ENCODE measurements around the gene ITK. TPM values are rescaled to one million over a fixed set of nuclear protein-coding genes. Genes with fewer than 3 reads are reported as not detected.

ITK gene
- polyA plus RNA-seq, 1 donor: 1.5 TPM

DNA sequence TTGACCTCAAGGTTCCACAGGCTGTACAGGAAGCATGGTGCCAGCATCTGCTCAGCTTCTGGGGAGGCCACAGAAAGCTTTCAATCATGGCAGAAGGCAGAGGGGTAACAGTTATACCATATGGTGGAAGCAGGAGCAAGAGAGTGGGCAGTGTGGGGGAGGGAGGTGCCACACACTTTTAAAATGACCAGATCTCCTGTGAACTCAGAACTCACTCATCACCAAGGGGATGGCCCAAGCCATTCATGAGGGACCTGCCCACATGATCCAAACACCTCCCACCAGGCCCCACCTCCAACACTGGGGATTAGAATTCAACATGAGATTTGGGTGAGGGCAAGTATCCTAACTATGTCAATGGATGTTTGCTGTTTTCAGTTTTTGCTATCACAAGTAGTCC, 101.5 kb downstream of the ITK start:
- no peak overlapping the region for H3K27ac ChIP-seq (ENCODE audit: low read length)
- H3K4me1 ChIP-seq (ENCODE audit: control insufficient read depth, insufficient read depth, low read length): no peaks in the 10 kb centered on the region
- no peak overlapping the region for H3K4me3 ChIP-seq (ENCODE audit: low read length)
- no peaks in the 10 kb centered on the region for H3K9me3 ChIP-seq (ENCODE audit: control insufficient read depth, low read depth, low read length)
- H3K27me3 ChIP-seq (ENCODE audit: control insufficient read depth, insufficient read depth, low read length): no peaks in the 10 kb centered on the region
- DNase-seq: no peak
- peaks cover 10% of the 10 kb centered on the region for H3K36me3 ChIP-seq (ENCODE audit: control insufficient read depth, insufficient read depth, low read length)

GRCh38 chr5:157283434-157283833, 102.8 kb downstream of the ITK start:
- no peaks in the 10 kb centered on the region for H3K4me1 ChIP-seq (ENCODE audit: control insufficient read depth, insufficient read depth, low read length)
- no CpG with 5 or more reads among the region's 3 CpGs for WGBS (ENCODE audit: insufficient coverage, low lambda C conversion rate)
- H3K27ac ChIP-seq (ENCODE audit: low read length): no peak overlapping the region
- H3K27me3 ChIP-seq (ENCODE audit: control insufficient read depth, insufficient read depth, low read length): no peaks in the 10 kb centered on the region
- H3K36me3 ChIP-seq (ENCODE audit: control insufficient read depth, insufficient read depth, low read length): peaks cover 11% of the 10 kb centered on the region
- DNase-seq: no peak
- no peaks in the 10 kb centered on the region for H3K9me3 ChIP-seq (ENCODE audit: control insufficient read depth, low read depth, low read length)
- no peak overlapping the region for H3K4me3 ChIP-seq (ENCODE audit: low read length)

GRCh38 chr5:157284458-157285212, 104.0 kb downstream of the ITK start:
- Histone ChIP-seq H3K4me3 (ENCODE audit: low read length) (no peak overlapping the region), H3K9me3 (ENCODE audit: control insufficient read depth, low read depth, low read length) (no peaks in the 10 kb centered on the region), H3K36me3 (ENCODE audit: control insufficient read depth, insufficient read depth, low read length) (peaks cover 11% of the 10 kb centered on the region), H3K4me1 (ENCODE audit: control insufficient read depth, insufficient read depth, low read length) (peaks cover 9% of the 10 kb centered on the region), H3K27me3 (ENCODE audit: control insufficient read depth, insufficient read depth, low read length) (no peaks in the 10 kb centered on the region), H3K27ac (ENCODE audit: low read length) (no peak overlapping the region)
- DNase-seq: no peak
- 100% methylated on average over 1 of the region's 6 CpGs for WGBS (ENCODE audit: insufficient coverage, low lambda C conversion rate)

DNA sequence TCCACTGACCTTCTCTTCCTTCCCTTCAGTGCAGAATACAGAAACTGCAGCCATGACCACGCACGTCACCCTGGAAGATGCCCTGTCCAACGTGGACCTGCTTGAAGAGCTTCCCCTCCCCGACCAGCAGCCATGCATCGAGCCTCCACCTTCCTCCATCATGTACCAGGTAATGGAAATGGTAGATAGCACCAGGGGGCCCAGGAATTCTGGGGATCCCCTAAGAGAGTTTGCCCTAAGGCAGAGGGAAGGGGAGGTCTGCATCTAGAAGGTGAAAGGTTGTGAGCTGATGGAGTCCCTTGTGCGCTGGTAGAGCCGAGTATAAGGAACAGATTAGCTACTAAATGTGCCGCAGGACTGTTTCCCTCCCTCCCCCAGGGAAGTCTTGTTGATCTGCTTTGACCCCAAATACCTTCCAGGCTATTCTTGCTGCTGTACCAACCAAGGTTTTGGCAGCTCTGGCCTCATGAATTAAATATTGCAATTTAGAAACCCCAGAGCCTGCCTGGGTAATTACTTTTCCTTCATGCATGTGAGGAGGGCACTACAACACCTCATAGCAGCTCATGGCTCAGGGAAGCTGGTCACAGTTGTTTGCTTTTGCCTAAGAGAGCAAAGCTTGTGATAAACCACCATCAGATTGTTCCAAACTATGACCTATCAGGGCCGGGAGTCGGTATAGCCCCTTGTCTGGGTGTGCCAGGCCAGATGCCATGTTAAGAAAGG, 104.8 kb downstream of the ITK start:
- DNase-seq: no peak
- Histone ChIP-seq H3K36me3 (ENCODE audit: control insufficient read depth, insufficient read depth, low read length) (peaks cover 11% of the 10 kb centered on the region), H3K9me3 (ENCODE audit: control insufficient read depth, low read depth, low read length) (no peaks in the 10 kb centered on the region), H3K4me1 (ENCODE audit: control insufficient read depth, insufficient read depth, low read length) (peaks cover 18% of the 10 kb centered on the region), H3K27ac (ENCODE audit: low read length) (no peak overlapping the region), H3K4me3 (ENCODE audit: low read length) (no peak overlapping the region), H3K27me3 (ENCODE audit: control insufficient read depth, insufficient read depth, low read length) (no peaks in the 10 kb centered on the region)
- WGBS (ENCODE audit: insufficient coverage, low lambda C conversion rate): no CpG with 5 or more reads among the region's 10 CpGs

DNA sequence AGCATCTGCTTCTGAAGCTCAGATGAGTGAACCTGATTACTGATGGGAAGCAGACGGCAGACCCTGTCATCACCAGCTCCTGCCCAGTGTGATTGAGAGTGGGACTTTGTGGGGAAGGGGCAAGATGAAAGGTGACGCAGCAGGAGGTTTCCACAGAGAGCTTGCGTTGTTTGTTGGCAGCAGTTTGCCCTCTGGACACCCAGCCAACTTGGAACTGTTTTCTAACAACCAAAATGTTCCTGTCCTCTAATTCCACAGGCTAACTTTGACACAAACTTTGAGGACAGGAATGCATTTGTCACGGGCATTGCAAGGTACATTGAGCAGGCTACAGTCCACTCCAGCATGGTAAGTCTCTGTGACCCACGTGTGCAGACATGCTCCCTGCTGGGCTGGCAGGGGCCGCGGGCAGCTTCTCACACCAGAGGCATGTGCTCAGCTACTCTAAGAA, 106.1 kb downstream of the ITK start:
- H3K4me1 ChIP-seq (ENCODE audit: control insufficient read depth, insufficient read depth, low read length): peaks cover 25% of the 10 kb centered on the region
- no peak for DNase-seq
- peaks cover 11% of the 10 kb centered on the region for H3K36me3 ChIP-seq (ENCODE audit: control insufficient read depth, insufficient read depth, low read length)
- 80% methylated on average over 1 of the region's 7 CpGs for WGBS (ENCODE audit: insufficient coverage, low lambda C conversion rate)
- H3K27ac ChIP-seq (ENCODE audit: low read length): no peak overlapping the region
- H3K27me3 ChIP-seq (ENCODE audit: control insufficient read depth, insufficient read depth, low read length): no peaks in the 10 kb centered on the region
- H3K4me3 ChIP-seq (ENCODE audit: low read length): no peak overlapping the region
- H3K9me3 ChIP-seq (ENCODE audit: control insufficient read depth, low read depth, low read length): no peaks in the 10 kb centered on the region

- peak overlapping the region; percentile 55 for H3K27ac ChIP-seq (ENCODE audit: low read length)
- WGBS (ENCODE audit: insufficient coverage, low lambda C conversion rate): 43% methylated on average over 1 of the region's 4 CpGs
Observed at GRCh38 chr5:157288405-157289163, 107.9 kb downstream of the ITK start.

GRCh38 chr5:157289164-157289819, 108.7 kb downstream of the ITK start:
- Histone ChIP-seq H3K27me3 (ENCODE audit: control insufficient read depth, insufficient read depth, low read length) (no peaks in the 10 kb centered on the region), H3K27ac (ENCODE audit: low read length) (peak overlapping the region; percentile 55), H3K9me3 (ENCODE audit: control insufficient read depth, low read depth, low read length) (no peaks in the 10 kb centered on the region), H3K4me1 (ENCODE audit: control insufficient read depth, insufficient read depth, low read length) (peaks cover 26% of the 10 kb centered on the region), H3K36me3 (ENCODE audit: control insufficient read depth, insufficient read depth, low read length) (peaks cover 11% of the 10 kb centered on the region), H3K4me3 (ENCODE audit: low read length) (no peak overlapping the region)
- WGBS (ENCODE audit: insufficient coverage, low lambda C conversion rate): 83% methylated on average over 3 of the region's 9 CpGs
- no peak for DNase-seq

More at GRCh38 chr5:157288405-157289163, 107.9 kb downstream of the ITK start:
- DNase-seq: peak; percentile 35 to 69
- peaks cover 11% of the 10 kb centered on the region for H3K36me3 ChIP-seq (ENCODE audit: control insufficient read depth, insufficient read depth, low read length)
- peaks cover 26% of the 10 kb centered on the region for H3K4me1 ChIP-seq (ENCODE audit: control insufficient read depth, insufficient read depth, low read length)
- H3K9me3 ChIP-seq (ENCODE audit: control insufficient read depth, low read depth, low read length): no peaks in the 10 kb centered on the region
- H3K4me3 ChIP-seq (ENCODE audit: low read length): no peak overlapping the region
- H3K27me3 ChIP-seq (ENCODE audit: control insufficient read depth, insufficient read depth, low read length): no peaks in the 10 kb centered on the region

DNA sequence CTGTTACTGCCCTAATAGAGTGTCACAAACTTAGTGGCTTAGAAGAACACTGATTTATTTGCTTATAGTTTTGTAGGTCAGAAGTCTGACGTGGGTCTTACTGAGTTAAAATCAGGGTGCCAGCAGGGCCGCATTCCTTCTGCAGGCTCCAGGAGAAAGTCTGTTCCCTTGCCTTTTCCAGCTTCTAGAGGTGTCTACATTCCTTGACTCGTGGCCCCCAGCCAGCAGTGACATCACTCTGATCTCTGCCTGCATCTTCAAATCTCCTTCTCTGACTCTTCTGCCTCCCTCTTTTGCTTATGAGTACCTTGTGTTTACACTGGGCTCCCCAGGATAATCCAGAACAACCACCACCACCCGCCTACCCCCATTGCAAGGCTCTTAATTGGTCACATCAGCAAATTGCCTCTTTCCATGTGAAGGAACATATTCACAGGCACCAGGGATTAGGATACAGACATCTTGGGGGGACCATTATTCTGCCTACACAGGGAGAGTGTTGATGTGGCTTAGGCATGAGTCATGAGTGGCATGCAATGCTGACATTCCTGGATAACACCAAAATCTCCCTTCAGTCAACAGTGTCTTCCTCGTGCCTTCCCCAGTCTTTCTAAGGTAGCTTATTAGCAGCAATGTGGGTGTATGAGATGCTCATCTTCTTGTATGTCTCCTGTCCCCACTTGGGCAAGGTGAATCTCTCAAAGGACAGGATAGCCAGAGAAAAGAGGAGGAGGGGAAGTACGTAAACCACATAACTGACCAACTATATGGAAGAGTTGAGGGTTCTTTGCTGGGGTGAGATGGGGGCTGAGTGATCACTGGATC, 109.7 kb downstream of the ITK start:
- Histone ChIP-seq H3K36me3 (ENCODE audit: control insufficient read depth, insufficient read depth, low read length) (peaks cover 9% of the 10 kb centered on the region), H3K4me1 (ENCODE audit: control insufficient read depth, insufficient read depth, low read length) (peaks cover 30% of the 10 kb centered on the region), H3K27me3 (ENCODE audit: control insufficient read depth, insufficient read depth, low read length) (no peaks in the 10 kb centered on the region), H3K4me3 (ENCODE audit: low read length) (no peak overlapping the region), H3K9me3 (ENCODE audit: control insufficient read depth, low read depth, low read length) (no peaks in the 10 kb centered on the region), H3K27ac (ENCODE audit: low read length) (peak overlapping the region; percentile 55)
- 80% methylated on average over 1 of the region's 6 CpGs for WGBS (ENCODE audit: insufficient coverage, low lambda C conversion rate)
- DNase-seq: peak in 1 of 2 donors; percentile 15

DNA sequence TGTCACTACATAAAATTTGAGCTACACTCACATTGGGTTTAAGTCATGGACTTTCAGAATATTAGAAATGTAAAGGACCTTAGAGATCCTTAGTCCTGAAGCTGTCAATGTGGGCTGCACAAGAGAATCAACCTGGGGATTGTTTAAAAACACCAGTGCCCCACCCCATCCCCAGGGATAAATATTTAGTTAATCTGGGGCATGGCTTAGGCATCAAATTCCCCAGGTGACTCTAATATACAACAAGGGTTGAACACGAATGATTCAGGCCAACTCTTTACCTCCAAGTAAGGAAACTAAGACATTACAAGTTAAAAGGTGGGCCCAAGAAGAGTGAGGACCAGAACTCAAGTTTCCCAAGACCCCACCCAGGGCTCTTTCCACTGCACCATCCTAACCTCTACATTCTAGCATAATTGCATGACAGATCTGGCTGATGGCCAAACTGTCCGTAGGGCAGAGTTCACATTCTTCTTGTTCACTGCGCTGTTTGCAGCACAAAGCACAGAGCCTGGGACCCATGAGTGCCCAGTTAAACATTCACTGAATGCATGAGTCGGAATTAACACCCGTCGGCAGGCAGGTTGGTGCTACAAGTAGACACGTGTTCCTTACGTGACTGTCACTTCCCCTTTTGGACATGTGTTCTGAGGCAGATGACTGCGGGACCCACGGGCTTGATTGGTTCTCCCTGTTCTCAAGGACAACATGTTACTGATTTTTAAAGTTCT, 110.5 kb downstream of the ITK start:
- H3K36me3 ChIP-seq (ENCODE audit: control insufficient read depth, insufficient read depth, low read length): peaks cover 7% of the 10 kb centered on the region
- WGBS (ENCODE audit: insufficient coverage, low lambda C conversion rate): 0% methylated on average over 2 of the region's 10 CpGs
- H3K27me3 ChIP-seq (ENCODE audit: control insufficient read depth, insufficient read depth, low read length): no peaks in the 10 kb centered on the region
- peak; percentile 94 to 97 for DNase-seq
- peak overlapping the region; percentile 55 for H3K27ac ChIP-seq (ENCODE audit: low read length)
- no peak overlapping the region for H3K4me3 ChIP-seq (ENCODE audit: low read length)
- peaks cover 37% of the 10 kb centered on the region for H3K4me1 ChIP-seq (ENCODE audit: control insufficient read depth, insufficient read depth, low read length)
- H3K9me3 ChIP-seq (ENCODE audit: control insufficient read depth, low read depth, low read length): no peaks in the 10 kb centered on the region
